CD14-positive monocyte (primary cell): ENCODE data around the gene YIPF6. TPM values are rescaled to one million over a fixed set of nuclear protein-coding genes. Genes with fewer than 3 reads are reported as not detected.
A peak's percentile ranks its signal among the peaks of the same experiment; 100 is the strongest.

Experiments used
- DNase-seq, 3 donors: peaks; one replicate each; pipeline ENCODE4 v3.0.0-alpha.2; 2011 to 2022
- H2AFZ ChIP-seq: 2 replicates; pipeline ENCODE4 v1.6.0; 2012; ENCODE audit warnings: mild to moderate bottlenecking, low read depth, low read length, inconsistent platforms; ENCODE audit not compliant: insufficient read depth, poor library complexity, severe bottlenecking
- H3K27ac ChIP-seq, 2 donors: 1 replicate in 1 of 2; 2 replicates in 1 of 2; pipeline ENCODE4 v1.5.1; 2012 to 2013; ENCODE audit warnings: low read length in 2 of 2, control low read depth in 1 of 2, inconsistent platforms in 1 of 2, low read depth in 1 of 2, mild to moderate bottlenecking in 1 of 2
- H3K27me3 ChIP-seq, 2 donors: one replicate each; pipeline versions ENCODE4 v1.6.0 to v1.6.1; 2011 to 2013; ENCODE audit warnings: low read length in 2 of 2; ENCODE audit not compliant: control insufficient read depth in 2 of 2, insufficient read depth in 2 of 2
- H3K36me3 ChIP-seq, 2 donors: replicated peaks in 1 of 2; 1 replicate in 1 of 2; 2 replicates in 1 of 2; pipeline versions ENCODE4 v1.5.1 to v1.6.1; 2012 to 2013; ENCODE audit warnings: low read length in 2 of 2, control low read depth in 1 of 2, inconsistent platforms in 1 of 2, mild to moderate bottlenecking in 1 of 2; ENCODE audit not compliant: insufficient read depth in 2 of 2, control insufficient read depth in 1 of 2
- H3K4me1 ChIP-seq, 2 donors: 1 replicate in 1 of 2; 2 replicates in 1 of 2; pipeline versions ENCODE4 v1.5.1 to v1.6.1; 2012 to 2013; ENCODE audit warnings: low read length in 2 of 2, control low read depth in 1 of 2, inconsistent platforms in 1 of 2, mild to moderate bottlenecking in 1 of 2, moderate library complexity in 1 of 2; ENCODE audit not compliant: insufficient read depth in 2 of 2, control insufficient read depth in 1 of 2
- H3K4me2 ChIP-seq: replicated peaks from 2 replicates; pipeline ENCODE3; 2012; ENCODE audit warnings: low read length, moderate library complexity, mild to moderate bottlenecking; ENCODE audit not compliant: poor library complexity, severe bottlenecking; ENCODE audit errors: extremely low read depth
- H3K4me3 ChIP-seq, 3 experiments: fragments of 200-600 bp in 1 of 3; sonication (generic) in 1 of 3; replicated peaks in 1 of 3; 1 replicate in 2 of 3; 2 replicates in 1 of 3; pipeline ENCODE4 v1.5.1; 2011 to 2013; ENCODE audit warnings: low read length in 3 of 3, mild to moderate bottlenecking in 3 of 3, control low read depth in 2 of 3, low read depth in 2 of 3, inconsistent platforms in 1 of 3, moderate library complexity in 1 of 3
- H3K79me2 ChIP-seq: 2 replicates; pipeline ENCODE4 v1.6.0; 2012; ENCODE audit warnings: mild to moderate bottlenecking, control low read depth, inconsistent platforms, low read length, moderate library complexity; ENCODE audit not compliant: insufficient read depth
- H3K9ac ChIP-seq: 2 replicates; pipeline ENCODE4 v1.6.0; 2017; ENCODE audit warnings: low read length, mild to moderate bottlenecking; ENCODE audit not compliant: insufficient read depth, poor library complexity, severe bottlenecking
- H3K9me3 ChIP-seq, 2 donors: replicated peaks in 1 of 2; 1 replicate in 1 of 2; 2 replicates in 1 of 2; pipeline versions ENCODE4 v1.5.1 to v1.6.1; 2012 to 2013; ENCODE audit warnings: low read length in 2 of 2, control low read depth in 1 of 2; ENCODE audit not compliant: control insufficient read depth in 1 of 2, insufficient read depth in 1 of 2
- H4K20me1 ChIP-seq: 2 replicates; pipeline ENCODE4 v1.6.0; 2012; ENCODE audit warnings: mild to moderate bottlenecking, low read length, control low read depth, moderate library complexity; ENCODE audit not compliant: insufficient read depth
- H3K27ac Mint-ChIP-seq, 7 donors: one replicate each; pipeline ENCODE4 v1.8.0; 2020; ENCODE audit warnings: mild to moderate bottlenecking in 7 of 7, mixed read lengths in 7 of 7, moderate library complexity in 6 of 7, inconsistent platforms in 2 of 7
- H3K27me3 Mint-ChIP-seq, 3 donors: one replicate each; pipeline ENCODE4 v1.8.0; 2021 to 2022; ENCODE audit warnings: low read depth in 3 of 3, mild to moderate bottlenecking in 3 of 3, mixed read lengths in 3 of 3, moderate library complexity in 3 of 3, inconsistent platforms in 1 of 3
- H3K36me3 Mint-ChIP-seq, 2 donors: one replicate each; pipeline ENCODE4 v1.8.0; 2020; ENCODE audit warnings: mixed read lengths in 2 of 2, inconsistent platforms in 1 of 2, mild to moderate bottlenecking in 1 of 2
- H3K4me1 Mint-ChIP-seq: one replicate; pipeline ENCODE4 v1.8.0; 2020; ENCODE audit warnings: mild to moderate bottlenecking, mixed read lengths
- H3K4me3 Mint-ChIP-seq, 2 donors: one replicate each; pipeline ENCODE4 v1.8.0; 2020; ENCODE audit warnings: mild to moderate bottlenecking in 2 of 2, mixed read lengths in 2 of 2, moderate library complexity in 1 of 2
- H3K9me3 Mint-ChIP-seq, 7 donors: one replicate each; pipeline ENCODE4 v1.8.0; 2020 to 2022; ENCODE audit warnings: mixed read lengths in 7 of 7, mild to moderate bottlenecking in 6 of 7, moderate library complexity in 6 of 7, inconsistent platforms in 2 of 7
- CTCF ChIP-seq: fragments of 200-600 bp; IDR thresholded peaks from one replicate; pipeline ENCODE4 v1.8.0; 2022; ENCODE audit warnings: antibody characterized with exemption, mild to moderate bottlenecking
- WGBS: methylation state at CpG from one replicate; pipeline ENCODE4 v1.1.5; 2013; ENCODE audit warnings: missing lambda C conversion rate; ENCODE audit not compliant: insufficient coverage; 5-methylcytosine and 5-hydroxymethylcytosine counted together
- intact Hi-C, 2 donors: fragments of 100-400 bp; cut with micrococcal nuclease; formaldehyde crosslinking; loops; one replicate each; pipeline versions ENCODE4 v1.15.0 to v1.15.1; 2023
- polyA plus RNA-seq, 3 donors: library from polyadenylated mRNA; depleted of rRNA in 1 of 3; unstranded in 2 of 3; stranded (reverse) in 1 of 3; fragments of 300-500 nt in 2 of 3; fragments of >200 nt in 1 of 3; fragmentation: Illumina TruSeq in 2 of 3; gene quantifications; 1 replicate in 2 of 3; 2 replicates in 1 of 3; pipeline ENCODE4 v1.2.3, GENCODE V29; 2012 to 2021

The YIPF6 gene
- polyA plus RNA-seq, 3 donors = 3.8 to 23.6 (median 21.0) TPM

- Histone ChIP-seq H3K36me3 (peaks cover 3 to 24% of the 10 kb centered on the region in 2 donors), H3K27me3 (no peaks in the 10 kb centered on the region), H3K4me1 (peaks cover 6 to 10% of the 10 kb centered on the region in 2 donors), H3K4me3 (no peak overlapping the region), H3K9ac (no peak overlapping the region), H3K27ac (no peak overlapping the region), H2AFZ (no peak overlapping the region), H3K4me2 (no peak overlapping the region), H3K79me2 (peaks cover 58% of the 10 kb centered on the region), H4K20me1 (peaks cover 11% of the 10 kb centered on the region), H3K9me3 (no peaks in the 10 kb centered on the region)
- no peak for TF ChIP-seq CTCF
- H3K27ac Mint-ChIP-seq = peak overlapping the region in 3 of 7 donors; percentile 2 to 32 (median 21)
- peak in 1 of 3 donors; percentile 40 for DNase-seq
- peaks cover 0 to 5% (median 0%) of the 10 kb centered on the region in 7 donors for H3K9me3 Mint-ChIP-seq
- peaks cover 18 to 19% of the 10 kb centered on the region in 2 donors for H3K36me3 Mint-ChIP-seq
- no peak overlapping the region for H3K4me3 Mint-ChIP-seq
- H3K4me1 Mint-ChIP-seq = peaks cover 3% of the 10 kb centered on the region
- WGBS = 100% methylated on average over 1 of the region's 11 CpGs
- intact Hi-C loops = no loop called here
- peaks cover 0 to 5% (median 0%) of the 10 kb centered on the region in 3 donors for H3K27me3 Mint-ChIP-seq
These were observed 5.2 kb downstream of the YIPF6 start for GRCh38 chrX:68503836-68504636.

- H3K36me3 Mint-ChIP-seq = peaks cover 18 to 19% of the 10 kb centered on the region in 2 donors
- H3K27me3 Mint-ChIP-seq = peaks cover 0 to 4% (median 0%) of the 10 kb centered on the region in 3 donors
- no peak overlapping the region for H3K4me3 ChIP-seq
- H2AFZ ChIP-seq = no peak overlapping the region
- no peak overlapping the region for H3K4me3 Mint-ChIP-seq
- intact Hi-C loops = loop anchor here in 1 of 2 donors (5.0 kb wide), 1 partner anchor 206 kb away; no protein-coding TSS in a partner anchor
- peaks cover 20% of the 10 kb centered on the region for H4K20me1 ChIP-seq
- H3K9ac ChIP-seq = no peak overlapping the region
- H3K9me3 Mint-ChIP-seq = peaks cover 0 to 2% (median 0%) of the 10 kb centered on the region in 7 donors
- DNase-seq = no peak
- no peak overlapping the region for H3K4me2 ChIP-seq
- TF ChIP-seq CTCF = no peak
- no CpG with 5 or more reads among the region's 2 CpGs for WGBS
- peaks cover 4 to 28% of the 10 kb centered on the region in 2 donors for H3K36me3 ChIP-seq
- H3K79me2 ChIP-seq = peaks cover 41% of the 10 kb centered on the region
- no peak overlapping the region for H3K27ac ChIP-seq
- no peaks in the 10 kb centered on the region for H3K27me3 ChIP-seq
- H3K4me1 ChIP-seq = no peaks in the 10 kb centered on the region
- no peak overlapping the region for H3K27ac Mint-ChIP-seq
- H3K4me1 Mint-ChIP-seq = peaks cover 1% of the 10 kb centered on the region
- no peaks in the 10 kb centered on the region for H3K9me3 ChIP-seq
These were observed 7.8 kb downstream of the YIPF6 start for GRCh38 chrX:68506649-68507048.
